GM12892 (cell line): ENCODE data around the gene KIRREL1.

ENCODE experiments used
- POLR2AphosphoS5 ChIP-seq: IDR thresholded peaks from 2 replicates; pipeline ENCODE4 v1.6.1; 2011; ENCODE audit warnings: low read depth, low read length, control low read depth
- TAF1 ChIP-seq: IDR thresholded peaks from 2 replicates; pipeline ENCODE4 v1.6.1; 2011; ENCODE audit warnings: low read depth, mild to moderate bottlenecking, control low read depth, low read length, borderline replicate concordance

DNA sequence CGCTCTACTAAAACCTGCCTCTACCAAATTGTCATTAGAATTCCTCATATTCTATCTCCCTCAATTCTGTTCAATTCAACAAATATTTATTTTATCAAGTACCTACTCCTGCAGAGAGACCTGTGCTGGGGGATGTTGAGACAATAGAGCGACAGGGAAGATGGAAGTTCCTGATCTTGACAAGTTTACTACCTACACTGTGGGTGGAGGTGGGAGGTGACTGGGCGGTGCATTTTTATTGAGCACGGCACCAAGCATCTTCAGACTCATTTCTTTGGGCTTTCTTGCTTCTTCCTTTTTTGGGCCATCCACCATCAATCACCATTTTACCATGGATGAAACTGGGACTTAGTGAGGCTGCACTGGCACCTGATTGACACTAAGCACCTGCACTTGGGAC lies 61.3 kb downstream of the KIRREL1 start:
- TF ChIP-seq POLR2AphosphoS5, result no peak
- no peak for TF ChIP-seq TAF1
